ENCODE results near the gene ATP13A4.
"Not testable (repeated sequence)": the region's sequence is repeated elsewhere in the genome, so short reads cannot be mapped to it uniquely, and the experiment has no call there.

Gene ATP13A4

GRCh38 chr3:193560870-193561269, 6.2 kb upstream of the ATP13A4 start:
- DNase-seq (ENCODE audit: low read depth in 3 of 3, low spot score in 1 of 3) = no peak

GRCh38 chr3:193560091-193560490, 5.4 kb upstream of the ATP13A4 start:
- no peak for DNase-seq (ENCODE audit: low read depth in 3 of 3, low spot score in 1 of 3)

GRCh38 chr3:193559100-193559499, 4.4 kb upstream of the ATP13A4 start:
- no peak for DNase-seq (ENCODE audit: low read depth in 3 of 3, low spot score in 1 of 3)

- no peak for DNase-seq (ENCODE audit: low read depth in 3 of 3, low spot score in 1 of 3)
Observed at GRCh38 chr3:193556841-193557240, 2.1 kb upstream of the ATP13A4 start.

- no peak for DNase-seq (ENCODE audit: low read depth in 3 of 3, low spot score in 1 of 3)
Observed at GRCh38 chr3:193553586-193553985, 1.1 kb downstream of the ATP13A4 start.

- DNase-seq (ENCODE audit: low read depth in 3 of 3, low spot score in 1 of 3) = no peak
Observed at GRCh38 chr3:193552923-193553322, 1.8 kb downstream of the ATP13A4 start.

GRCh38 chr3:193548406-193548805, 6.3 kb downstream of the ATP13A4 start:
- DNase-seq (ENCODE audit: low read depth in 3 of 3, low spot score in 1 of 3) = no peak

- no peak for DNase-seq (ENCODE audit: low read depth in 3 of 3, low spot score in 1 of 3)
Observed at GRCh38 chr3:193546129-193546528, 8.6 kb downstream of the ATP13A4 start.

- DNase-seq (ENCODE audit: low read depth in 3 of 3, low spot score in 1 of 3) = no peak
Observed at GRCh38 chr3:193545304-193545703, 9.4 kb downstream of the ATP13A4 start.

- DNase-seq (ENCODE audit: low read depth in 3 of 3, low spot score in 1 of 3) = no peak
Observed at GRCh38 chr3:193544289-193544688, 10.4 kb downstream of the ATP13A4 start.

- DNase-seq (ENCODE audit: low read depth in 3 of 3, low spot score in 1 of 3) = no peak
Observed at GRCh38 chr3:193530231-193531165, 24.2 kb downstream of the ATP13A4 start.

- DNase-seq (ENCODE audit: low read depth in 3 of 3, low spot score in 1 of 3) = not testable (repeated sequence)
Observed at GRCh38 chr3:193526085-193526484, 28.6 kb downstream of the ATP13A4 start.

- DNase-seq (ENCODE audit: low read depth in 3 of 3, low spot score in 1 of 3) = no peak
Observed at GRCh38 chr3:193522473-193522872, 32.2 kb downstream of the ATP13A4 start.

GRCh38 chr3:193520738-193521137, 34.0 kb downstream of the ATP13A4 start:
- DNase-seq (ENCODE audit: low read depth in 3 of 3, low spot score in 1 of 3) = no peak

GRCh38 chr3:193515966-193516365, 38.7 kb downstream of the ATP13A4 start:
- no peak for DNase-seq (ENCODE audit: low read depth in 3 of 3, low spot score in 1 of 3)

GRCh38 chr3:193510154-193510553, 44.5 kb downstream of the ATP13A4 start:
- DNase-seq (ENCODE audit: low read depth in 3 of 3, low spot score in 1 of 3) = no peak

GRCh38 chr3:193509103-193509965, 45.4 kb downstream of the ATP13A4 start:
- DNase-seq (ENCODE audit: low read depth in 3 of 3, low spot score in 1 of 3) = no peak

- no peak for DNase-seq (ENCODE audit: low read depth in 3 of 3, low spot score in 1 of 3)
Observed at GRCh38 chr3:193508108-193508507, 46.6 kb downstream of the ATP13A4 start.

GRCh38 chr3:193507566-193507965, 47.1 kb downstream of the ATP13A4 start:
- DNase-seq (ENCODE audit: low read depth in 3 of 3, low spot score in 1 of 3) = no peak

- no peak for DNase-seq (ENCODE audit: low read depth in 3 of 3, low spot score in 1 of 3)
Observed at GRCh38 chr3:193506921-193507320, 47.8 kb downstream of the ATP13A4 start.

- no peak for DNase-seq (ENCODE audit: low read depth in 3 of 3, low spot score in 1 of 3)
Observed at GRCh38 chr3:193502871-193503270, 51.8 kb downstream of the ATP13A4 start.
